Naive thymus-derived CD4-positive, alpha-beta T cell (primary cell): ENCODE results near the gene SLC2A11. TPM values are rescaled to one million over a fixed set of nuclear protein-coding genes. Genes with fewer than 3 reads are reported as not detected.
A peak's percentile ranks its signal among the peaks of the same experiment; 100 is the strongest.

Source experiments
- ATAC-seq: fragments of 150-1000 bp; cut with Tn5 transposase; 2 replicates; pipeline ENCODE4 v1.10.0; 2021; ENCODE audit warnings: mild to moderate bottlenecking, moderate library complexity
- CTCF ChIA-PET: fragments of 350-600 bp; sonication (Branson Sonifier 250); formaldehyde crosslinking; loops from one replicate; lab custom pipeline; 2021; ENCODE audit warnings: antibody characterized with exemption; lab: Charles Lee
- POLR2A ChIA-PET: fragments of 350-600 bp; sonication (Branson Sonifier 250); formaldehyde crosslinking; loops from one replicate; lab custom pipeline; 2021; ENCODE audit warnings: antibody characterized with exemption, inconsistent platforms; lab: Charles Lee
- DNase-seq, 9 donors: peaks; one replicate each; pipeline versions ENCODE4 v3.0.0 to v3.0.0-alpha.2; 2020 to 2022; ENCODE audit warnings: mixed read lengths in 1 of 9
- H3K27ac ChIP-seq: one replicate; pipeline ENCODE4 v1.7.0; 2013; ENCODE audit warnings: mild to moderate bottlenecking, low read depth, low read length, moderate library complexity
- H3K27me3 ChIP-seq, 2 donors: one replicate each; pipeline ENCODE4 v1.7.0; 2013; ENCODE audit warnings: low read length in 2 of 2, mild to moderate bottlenecking in 2 of 2, moderate library complexity in 2 of 2; ENCODE audit not compliant: control insufficient read depth in 2 of 2, insufficient read depth in 2 of 2
- H3K36me3 ChIP-seq, 3 experiments: 1 replicate in 2 of 3; 2 replicates in 1 of 3; pipeline ENCODE4 v1.7.0; 2013; ENCODE audit warnings: low read length in 3 of 3, mild to moderate bottlenecking in 3 of 3, moderate library complexity in 1 of 3; ENCODE audit not compliant: insufficient read depth in 3 of 3, control insufficient read depth in 2 of 3
- H3K4me1 ChIP-seq, 2 donors: one replicate each; pipeline ENCODE4 v1.7.0; 2013; ENCODE audit warnings: low read length in 2 of 2, mild to moderate bottlenecking in 2 of 2, moderate library complexity in 1 of 2; ENCODE audit not compliant: control insufficient read depth in 2 of 2, insufficient read depth in 2 of 2
- H3K4me3 ChIP-seq: 2 replicates; pipeline ENCODE4 v1.7.0; 2013; ENCODE audit warnings: mild to moderate bottlenecking, low read length
- H3K9me3 ChIP-seq, 3 experiments: 1 replicate in 2 of 3; 2 replicates in 1 of 3; pipeline ENCODE4 v1.7.0; 2013; ENCODE audit warnings: low read length in 3 of 3; ENCODE audit not compliant: control insufficient read depth in 2 of 3
- H3K27ac Mint-ChIP-seq, 9 donors: one replicate each; pipeline ENCODE4 v1.8.0; 2020 to 2022; ENCODE audit warnings: mixed read lengths in 9 of 9, mild to moderate bottlenecking in 8 of 9, moderate library complexity in 5 of 9, inconsistent platforms in 2 of 9
- H3K27me3 Mint-ChIP-seq, 5 donors: one replicate each; pipeline ENCODE4 v1.8.0; 2021 to 2022; ENCODE audit warnings: mixed read lengths in 5 of 5, mild to moderate bottlenecking in 1 of 5
- H3K36me3 Mint-ChIP-seq, 5 donors: one replicate each; pipeline ENCODE4 v1.8.0; 2020 to 2022; ENCODE audit warnings: mixed read lengths in 5 of 5, mild to moderate bottlenecking in 3 of 5, inconsistent platforms in 1 of 5
- H3K4me1 Mint-ChIP-seq, 7 donors: one replicate each; pipeline ENCODE4 v1.8.0; 2020 to 2022; ENCODE audit warnings: mixed read lengths in 7 of 7, mild to moderate bottlenecking in 3 of 7, inconsistent platforms in 1 of 7
- H3K4me3 Mint-ChIP-seq, 10 donors: one replicate each; pipeline ENCODE4 v1.8.0; 2020 to 2022; ENCODE audit warnings: mild to moderate bottlenecking in 10 of 10, mixed read lengths in 10 of 10, moderate library complexity in 6 of 10, inconsistent platforms in 2 of 10
- H3K9me3 Mint-ChIP-seq, 11 donors: one replicate each; pipeline ENCODE4 v1.8.0; 2020 to 2022; ENCODE audit warnings: mixed read lengths in 11 of 11, mild to moderate bottlenecking in 4 of 11, inconsistent platforms in 1 of 11, moderate library complexity in 1 of 11
- intact Hi-C, 2 donors: fragments of 100-400 bp; cut with micrococcal nuclease; formaldehyde crosslinking; loops; one replicate each; pipeline ENCODE4 v1.15.1; 2023
- polyA plus RNA-seq, 2 donors: library from polyadenylated mRNA; unstranded; fragments of 300-500 nt; fragmentation: Illumina TruSeq; gene quantifications; one replicate each; pipeline ENCODE4 v1.2.3, GENCODE V29; 2021
- total RNA-seq, 6 experiments: library from RNA in 5 of 6; stranded (reverse) in 5 of 6; gene quantifications; 1 replicate in 5 of 6; 2 replicates in 1 of 6; pipeline ENCODE4 v1.2.3 and lab custom pipeline; 2021 to 2026

Gene SLC2A11
- total and polyA plus RNA-seq, 7 experiments from 2014 or later: 5.9 to 29.7 (median 10.9) TPM

DNA sequence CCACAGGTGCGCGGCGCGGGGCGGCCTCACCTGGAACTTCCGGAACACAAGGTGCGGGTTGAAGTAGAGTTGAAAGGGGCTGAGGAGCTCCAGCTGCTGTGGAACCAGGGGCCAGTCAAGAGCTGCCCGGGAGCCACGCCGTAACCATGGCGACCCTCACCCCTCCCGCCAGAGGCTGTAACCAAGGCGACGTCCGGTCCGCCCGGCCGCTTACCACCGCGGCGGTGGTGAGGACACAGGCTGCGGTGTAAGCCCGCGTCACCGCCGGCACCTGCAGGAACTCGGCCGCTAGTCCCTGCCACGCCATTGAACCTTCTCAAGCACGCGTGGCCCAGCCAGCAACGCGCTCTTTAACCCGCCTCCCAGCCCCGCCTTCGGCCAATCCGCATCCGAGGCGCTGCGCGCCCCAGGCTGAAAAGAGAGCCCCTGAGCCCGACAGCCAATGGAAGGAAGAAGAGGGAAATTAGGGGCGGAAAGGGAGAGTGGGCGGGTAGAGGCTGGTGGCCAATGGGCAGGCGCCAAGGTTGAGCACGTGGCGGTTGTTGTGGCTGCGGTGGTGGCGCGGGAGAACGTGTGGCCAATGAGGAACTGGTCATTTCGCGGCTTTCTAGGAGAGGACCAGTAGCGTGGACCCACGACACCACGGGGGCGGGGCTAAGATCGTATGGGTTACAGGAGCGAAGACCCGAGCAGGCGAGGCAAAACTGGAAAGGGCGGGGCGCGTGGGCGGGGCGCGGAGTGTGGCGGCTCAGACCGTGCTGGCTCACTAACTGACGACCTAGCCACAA lies 18.8 kb upstream of the SLC2A11 start, which contains the start of gene DERL3:
Gene DERL3, minus strand, starts transcription at position 326 of the 788 bp plus-strand sequence. Its CDS starts 19 bp downstream, at position 307.
- H3K4me1 Mint-ChIP-seq: peaks cover 12 to 26% (median 20%) of the 10 kb centered on the region in 7 donors
- ATAC-seq (peak; percentile 94), DNase-seq (peak; percentile 80 to 97 (median 92))
- no peaks in the 10 kb centered on the region for H3K9me3 ChIP-seq
- ChIA-PET CTCF (interaction anchor here (0.6 kb wide), 1 partner anchor 26 kb away, joined by 3 read pairs; no protein-coding TSS in a partner anchor), POLR2A (interaction anchor here (1.1 kb wide), 1 partner anchor 55 kb away, joined by 3 read pairs; the partner anchor contains the start of gene MIF)
- no peaks in the 10 kb centered on the region for H3K27me3 ChIP-seq
- peak within 1 kb of the TSS; percentile 70 for H3K4me3 ChIP-seq
- peak within 1 kb of the TSS; percentile 81 to 96 (median 93) for H3K4me3 Mint-ChIP-seq
- peaks cover 0 to 1% (median 0%) of the 10 kb centered on the region in 5 donors for H3K36me3 Mint-ChIP-seq
- peaks cover 0 to 22% (median 0%) of the 10 kb centered on the region in 3 experiments for H3K36me3 ChIP-seq
- H3K27ac ChIP-seq: peak within 1 kb of the TSS; percentile 51
- no peaks in the 10 kb centered on the region for H3K9me3 Mint-ChIP-seq
- intact Hi-C loops: loop anchor here (1.0 to 2.0 kb wide), 10 partner anchors 18 to 716 kb away; partner anchors contain the start of genes MIF (in 2 of the 2), GUCD1 (in 1 of the 2), SLC2A11 (in 1 of the 2) and SNRPD3 (in 1 of the 2)
- peak within 1 kb of the TSS; percentile 43 to 97 (median 87) for H3K27ac Mint-ChIP-seq
- peaks cover 0 to 7% (median 0%) of the 10 kb centered on the region in 5 donors for H3K27me3 Mint-ChIP-seq
- peaks cover 4 to 5% of the 10 kb centered on the region in 2 donors for H3K4me1 ChIP-seq

DNA sequence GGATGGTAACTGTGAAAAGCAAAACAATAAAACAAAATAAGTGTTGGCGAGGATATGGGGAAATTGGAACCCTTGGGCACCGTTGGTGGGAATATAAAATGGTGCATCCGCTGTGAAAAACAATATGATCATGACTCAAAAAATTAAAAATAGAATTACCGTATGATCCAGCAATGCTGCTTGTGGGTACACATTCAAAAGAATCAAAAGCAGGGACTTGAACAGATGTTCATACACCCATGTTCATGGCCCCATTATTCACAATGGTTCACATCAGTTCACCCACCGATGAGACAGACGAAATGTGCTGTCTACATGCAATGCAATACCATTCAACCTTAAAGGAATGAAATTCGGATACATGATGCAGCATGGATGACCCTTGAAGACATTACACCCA lies 17.6 kb upstream of the SLC2A11 start:
- no peaks in the 10 kb centered on the region for H3K27me3 ChIP-seq
- Mint-ChIP-seq H3K27ac (peak overlapping the region in 4 of 9 donors; percentile 21 to 77 (median 66)), H3K27me3 (peaks cover 0 to 7% (median 0%) of the 10 kb centered on the region in 5 donors), H3K4me3 (peak overlapping the region; percentile 12 to 96 (median 64)), H3K36me3 (peaks cover 0 to 1% (median 0%) of the 10 kb centered on the region in 5 donors), H3K9me3 (peaks cover 0 to 2% (median 0%) of the 10 kb centered on the region in 11 donors), H3K4me1 (peaks cover 12 to 26% (median 20%) of the 10 kb centered on the region in 7 donors)
- H3K4me1 ChIP-seq: peaks cover 4 to 5% of the 10 kb centered on the region in 2 donors
- ChIA-PET CTCF (no interaction called here), POLR2A (no interaction called here)
- H3K36me3 ChIP-seq: peaks cover 0 to 12% (median 0%) of the 10 kb centered on the region in 3 experiments
- H3K27ac ChIP-seq: no peak overlapping the region
- intact Hi-C loops: no loop called here
- H3K9me3 ChIP-seq: no peaks in the 10 kb centered on the region
- DNase-seq: no peak
- no peak for ATAC-seq
- H3K4me3 ChIP-seq: no peak overlapping the region

DNA sequence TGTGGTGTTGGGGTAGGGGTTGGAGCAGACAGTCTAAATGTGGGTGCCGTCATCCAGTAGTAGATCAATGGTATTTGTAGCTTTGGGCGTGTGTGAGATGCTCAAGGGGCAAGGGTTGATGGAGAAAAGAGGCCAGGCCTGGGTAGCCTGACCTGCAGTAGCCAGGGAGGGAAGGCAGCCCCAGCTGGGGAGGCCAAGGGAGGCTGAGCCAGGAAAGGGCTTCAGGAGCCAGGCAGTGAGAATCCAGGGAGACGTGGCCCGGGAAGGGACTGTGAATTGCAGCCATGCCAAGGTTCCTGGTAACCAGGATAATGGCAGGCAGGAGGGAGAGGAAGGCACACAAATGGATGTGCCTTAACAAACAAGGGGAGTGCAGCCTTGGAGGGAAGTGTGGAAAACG lies 16.4 kb upstream of the SLC2A11 start:
- POLR2A ChIA-PET: no interaction called here

DNA sequence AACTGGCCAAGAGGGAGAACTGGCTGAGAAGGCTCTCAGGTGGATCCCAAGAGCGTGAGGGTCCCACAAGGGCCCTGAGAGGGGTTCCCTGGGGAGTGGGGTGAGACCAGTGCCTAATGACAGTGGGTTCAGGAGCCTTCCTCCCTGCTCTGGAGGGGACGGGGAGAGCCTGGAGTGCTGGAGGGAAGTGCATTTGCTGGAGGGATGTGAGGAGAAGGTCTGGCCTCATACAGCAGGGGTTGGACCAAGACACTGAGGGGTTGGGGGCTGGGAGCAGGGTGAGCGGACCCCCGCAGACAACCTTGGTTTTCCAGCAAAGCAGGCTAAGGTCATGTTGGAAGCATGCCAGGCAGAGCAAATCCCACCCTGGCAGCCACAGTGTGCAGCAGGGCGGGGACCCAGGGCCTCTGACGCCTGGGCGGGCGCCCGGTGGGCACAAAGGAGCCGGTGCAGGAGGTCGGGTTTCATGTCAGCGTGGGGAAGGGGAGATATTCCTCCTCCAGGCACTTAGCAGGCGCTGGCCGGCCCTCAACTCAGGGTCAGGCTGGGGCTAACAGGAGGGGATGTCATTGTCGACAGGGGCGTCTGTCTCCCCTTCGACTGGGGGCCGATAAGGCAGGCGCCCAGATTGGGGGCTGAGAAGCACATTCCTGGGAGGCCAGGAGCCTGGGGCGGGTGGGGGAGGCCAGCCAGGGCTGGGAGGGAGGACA lies 15.8 kb upstream of the SLC2A11 start:
- POLR2A ChIA-PET: no interaction called here
- H3K27ac Mint-ChIP-seq: peak overlapping the region in 2 of 9 donors; percentile 6 to 11
- H3K4me1 ChIP-seq: peaks cover 4 to 5% of the 10 kb centered on the region in 2 donors

More for the DNA sequence above, 16.4 kb upstream of the SLC2A11 start:
- DNase-seq (no peak), ATAC-seq (no peak)
- Histone ChIP-seq H3K36me3 (no peaks in the 10 kb centered on the region), H3K27me3 (no peaks in the 10 kb centered on the region), H3K27ac (no peak overlapping the region), H3K4me3 (no peak overlapping the region), H3K4me1 (peaks cover 4 to 5% of the 10 kb centered on the region in 2 donors), H3K9me3 (no peaks in the 10 kb centered on the region)
- H3K4me1 Mint-ChIP-seq: peaks cover 12 to 26% (median 20%) of the 10 kb centered on the region in 7 donors
- peak overlapping the region in 2 of 9 donors; percentile 6 to 11 for H3K27ac Mint-ChIP-seq
- peaks cover 0 to 2% (median 0%) of the 10 kb centered on the region in 11 donors for H3K9me3 Mint-ChIP-seq
- no peak overlapping the region for H3K4me3 Mint-ChIP-seq
- H3K27me3 Mint-ChIP-seq: peaks cover 0 to 7% (median 0%) of the 10 kb centered on the region in 5 donors
- intact Hi-C loops: no loop called here
- peaks cover 0 to 1% (median 0%) of the 10 kb centered on the region in 5 donors for H3K36me3 Mint-ChIP-seq
- CTCF ChIA-PET: no interaction called here

DNA sequence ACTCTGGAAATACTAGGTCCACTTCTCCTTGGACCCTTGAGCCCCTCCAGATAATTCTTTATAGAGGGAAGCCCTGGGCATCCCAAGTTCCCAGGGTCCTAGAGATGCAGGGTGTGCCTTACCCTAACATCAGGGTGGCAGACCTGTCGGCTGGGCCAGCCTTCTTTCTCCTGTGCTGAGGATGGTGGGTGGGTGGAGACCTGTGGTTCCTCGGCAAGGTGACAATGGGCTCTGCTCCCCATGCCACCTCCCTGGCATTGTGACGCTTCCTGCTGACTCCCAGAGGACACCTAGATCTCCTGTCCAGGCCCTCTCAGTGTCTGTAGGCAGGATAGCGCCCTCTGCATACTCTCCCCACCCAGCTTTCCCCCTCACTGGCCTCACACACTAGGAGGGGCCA lies 15.1 kb upstream of the SLC2A11 start:
- H3K27me3 ChIP-seq: no peaks in the 10 kb centered on the region
- DNase-seq: no peak
- no peaks in the 10 kb centered on the region for H3K36me3 ChIP-seq
- Mint-ChIP-seq H3K4me1 (peaks cover 12 to 21% (median 18%) of the 10 kb centered on the region in 7 donors), H3K4me3 (no peak overlapping the region), H3K27ac (peak overlapping the region in 1 of 9 donors; percentile 4), H3K9me3 (peaks cover 0 to 2% (median 0%) of the 10 kb centered on the region in 11 donors), H3K36me3 (peaks cover 0 to 1% (median 0%) of the 10 kb centered on the region in 5 donors), H3K27me3 (peaks cover 0 to 7% (median 0%) of the 10 kb centered on the region in 5 donors)
- H3K4me1 ChIP-seq: peaks cover 4 to 5% of the 10 kb centered on the region in 2 donors
- intact Hi-C loops: no loop called here
- no peak overlapping the region for H3K27ac ChIP-seq
- ChIA-PET POLR2A (no interaction called here), CTCF (no interaction called here)
- H3K9me3 ChIP-seq: no peaks in the 10 kb centered on the region
- no peak for ATAC-seq
- no peak overlapping the region for H3K4me3 ChIP-seq

More for the DNA sequence above, 15.8 kb upstream of the SLC2A11 start:
- H3K36me3 ChIP-seq: no peaks in the 10 kb centered on the region
- no peak overlapping the region for H3K4me3 Mint-ChIP-seq
- H3K27me3 ChIP-seq: no peaks in the 10 kb centered on the region
- H3K4me1 Mint-ChIP-seq: peaks cover 12 to 23% (median 20%) of the 10 kb centered on the region in 7 donors
- intact Hi-C loops: no loop called here
- H3K4me3 ChIP-seq: no peak overlapping the region
- CTCF ChIA-PET: no interaction called here
- ATAC-seq (no peak), DNase-seq (no peak)
- no peaks in the 10 kb centered on the region for H3K9me3 ChIP-seq
- peaks cover 0 to 7% (median 0%) of the 10 kb centered on the region in 5 donors for H3K27me3 Mint-ChIP-seq
- peaks cover 0 to 2% (median 0%) of the 10 kb centered on the region in 11 donors for H3K9me3 Mint-ChIP-seq
- peaks cover 0 to 1% (median 0%) of the 10 kb centered on the region in 5 donors for H3K36me3 Mint-ChIP-seq
- H3K27ac ChIP-seq: no peak overlapping the region

DNA sequence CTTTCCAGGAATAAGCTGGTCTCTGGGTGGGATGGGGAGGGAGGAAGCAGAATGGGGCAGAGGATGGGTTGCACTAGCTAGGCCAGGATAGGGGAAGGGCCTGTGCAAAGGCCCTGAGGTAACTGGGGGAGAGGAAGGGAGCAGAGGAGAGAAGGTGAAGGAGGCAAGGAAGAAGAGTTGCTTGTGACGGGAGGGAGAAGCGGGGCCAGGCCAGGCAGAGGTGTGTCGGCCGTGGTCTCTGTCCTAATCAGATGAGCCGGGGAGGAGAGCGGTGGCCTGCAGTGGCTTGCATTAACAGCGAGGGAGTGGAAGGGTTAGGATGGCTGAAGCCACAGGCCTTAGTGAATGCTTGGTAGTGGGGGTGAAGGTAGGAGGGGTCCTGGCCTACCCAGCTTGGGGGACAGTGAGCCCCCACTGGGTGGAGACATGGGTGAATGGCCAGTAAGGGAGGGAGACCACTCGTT lies 12.9 kb upstream of the SLC2A11 start:
- H3K4me1 ChIP-seq: peaks cover 0 to under 1% of the 10 kb centered on the region in 2 donors

More for the DNA sequence above, 12.9 kb upstream of the SLC2A11 start:
- no peak overlapping the region for H3K4me3 Mint-ChIP-seq
- H3K9me3 Mint-ChIP-seq: peaks cover 0 to 2% (median 0%) of the 10 kb centered on the region in 11 donors
- Histone ChIP-seq H3K9me3 (no peaks in the 10 kb centered on the region), H3K4me3 (no peak overlapping the region), H3K36me3 (no peaks in the 10 kb centered on the region), H3K27me3 (no peaks in the 10 kb centered on the region), H3K27ac (no peak overlapping the region)
- peaks cover 0 to 3% (median 0%) of the 10 kb centered on the region in 5 donors for H3K27me3 Mint-ChIP-seq
- CTCF ChIA-PET: no interaction called here
- no peaks in the 10 kb centered on the region for H3K36me3 Mint-ChIP-seq
- intact Hi-C loops: loop anchor here (5.0 kb wide), 5 partner anchors 107 to 302 kb away; no protein-coding TSS in a partner anchor
- peaks cover 0 to 4% (median 1%) of the 10 kb centered on the region in 7 donors for H3K4me1 Mint-ChIP-seq
- POLR2A ChIA-PET: interaction anchor here (0.7 to 1.9 kb wide), 2 partner anchors 13 to 57 kb away, joined by 3 to 10 read pairs; partner anchors contain the start of gene SLC2A11
- H3K27ac Mint-ChIP-seq: no peak overlapping the region
- no peak for ATAC-seq
- no peak for DNase-seq
